NCI-H524 treated with DMSO at 0.1 percent for 48 hours (cell line): ENCODE data around the gene ROMO1.
"Not testable (repeated sequence)": the region's sequence is repeated elsewhere in the genome, so short reads cannot be mapped to it uniquely, and the experiment has no call there.

Source experiments
- DNase-seq: peaks from one replicate; lab custom pipeline; 2025; lab: John Stamatoyannopoulos, UW

Gene ROMO1

DNA sequence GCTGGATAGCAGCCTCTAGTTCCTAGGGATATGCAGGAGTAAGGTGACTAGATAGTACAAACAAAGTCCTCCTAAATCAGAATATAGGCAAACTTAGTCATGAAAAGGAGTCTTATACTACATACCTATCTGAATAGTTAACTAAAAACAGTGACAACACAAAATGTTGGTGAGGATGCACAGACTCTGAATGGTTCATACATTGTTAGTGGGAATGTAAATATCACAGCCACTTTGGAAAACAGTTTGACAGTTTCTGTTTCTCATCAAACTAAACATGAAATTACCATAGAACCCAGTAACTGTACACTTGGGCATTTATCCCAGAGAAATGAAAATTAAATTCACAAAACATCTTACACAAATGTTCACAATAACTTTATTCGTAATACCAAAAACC is 17.2 kb upstream of the ROMO1 start:
- no peak for DNase-seq

DNA sequence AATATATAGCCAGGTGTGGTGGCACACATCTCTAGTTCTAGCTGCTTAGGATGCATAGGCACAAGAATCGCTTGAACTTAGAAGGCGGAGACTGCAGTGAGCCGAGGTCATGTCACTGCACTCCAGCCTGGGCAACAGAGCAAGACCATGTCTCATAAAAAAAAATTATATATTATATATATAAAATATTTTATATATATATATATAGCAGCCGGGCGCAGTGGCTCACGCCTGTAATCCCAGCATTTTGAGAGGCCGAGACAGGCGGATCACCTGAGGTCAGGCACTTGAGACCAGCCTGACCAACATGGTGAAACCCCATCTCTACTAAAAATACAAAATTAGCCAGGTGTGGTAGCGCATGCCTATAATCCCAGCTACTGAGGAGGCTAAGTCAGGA is 13.8 kb upstream of the ROMO1 start:
- DNase-seq: not testable (repeated sequence)

DNA sequence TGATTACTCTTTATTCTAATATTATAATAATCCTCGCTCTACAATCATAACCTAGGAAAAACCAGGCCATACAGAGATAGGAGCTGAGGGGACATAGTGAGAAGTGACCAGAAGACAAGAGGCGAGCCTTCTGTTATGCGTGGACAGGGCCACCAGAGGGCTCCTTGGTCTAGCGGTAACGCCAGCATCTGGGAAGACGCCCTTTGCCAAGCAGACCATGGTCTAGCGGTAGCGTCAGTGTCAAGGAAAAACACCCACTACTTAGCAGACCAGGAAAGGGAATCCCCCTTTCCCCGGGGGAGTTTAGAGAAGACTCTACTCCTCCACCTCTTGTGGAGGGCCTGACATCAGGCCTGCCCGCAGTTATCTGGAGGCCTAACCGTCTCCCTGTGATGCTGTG is 12.3 kb upstream of the ROMO1 start:
- DNase-seq: not testable (repeated sequence)

DNA sequence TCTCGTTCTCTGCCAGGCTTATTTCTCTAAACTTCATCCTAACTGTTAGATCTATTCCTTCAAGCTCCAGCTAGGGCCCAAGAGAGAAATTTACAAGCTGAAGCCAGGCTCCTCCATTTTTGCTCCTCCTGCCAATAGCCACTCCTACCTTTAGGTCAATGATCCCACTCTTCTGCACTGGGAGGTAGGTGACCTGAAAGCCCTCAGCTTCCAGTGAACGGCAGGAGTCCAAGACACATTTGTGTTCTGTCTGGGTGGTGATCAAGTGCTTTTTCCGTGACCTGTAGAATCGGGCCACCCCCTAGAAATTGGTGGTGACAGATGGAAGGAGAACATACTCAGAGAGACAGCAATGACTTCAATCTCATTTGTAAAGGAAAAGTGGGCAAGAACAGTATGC is 8.9 kb upstream of the ROMO1 start:
- no peak for DNase-seq

DNA sequence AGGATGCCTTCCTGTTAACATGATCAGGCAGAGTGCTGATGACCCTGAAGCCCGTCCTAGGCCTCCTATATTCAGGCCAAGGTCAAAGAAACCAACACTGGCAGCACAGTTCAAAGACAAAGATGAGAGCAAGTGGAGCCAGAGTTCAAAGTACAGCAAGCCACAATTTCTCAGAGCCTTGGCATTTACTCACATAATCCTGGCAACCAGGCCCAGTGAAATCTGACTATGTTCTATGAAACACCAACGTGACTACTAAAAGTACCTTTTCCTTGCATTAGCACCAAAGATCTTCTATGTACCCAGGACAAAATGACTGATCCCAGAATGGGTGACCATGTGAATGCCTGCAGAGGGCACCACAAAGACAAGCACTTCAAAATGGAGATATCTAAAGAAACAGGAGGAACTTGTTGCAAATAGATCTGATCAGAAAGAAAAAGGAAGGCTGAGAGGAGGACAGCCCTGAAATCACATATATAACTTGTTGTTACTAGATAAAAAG is 3.9 kb upstream of the ROMO1 start:
- no peak for DNase-seq

DNA sequence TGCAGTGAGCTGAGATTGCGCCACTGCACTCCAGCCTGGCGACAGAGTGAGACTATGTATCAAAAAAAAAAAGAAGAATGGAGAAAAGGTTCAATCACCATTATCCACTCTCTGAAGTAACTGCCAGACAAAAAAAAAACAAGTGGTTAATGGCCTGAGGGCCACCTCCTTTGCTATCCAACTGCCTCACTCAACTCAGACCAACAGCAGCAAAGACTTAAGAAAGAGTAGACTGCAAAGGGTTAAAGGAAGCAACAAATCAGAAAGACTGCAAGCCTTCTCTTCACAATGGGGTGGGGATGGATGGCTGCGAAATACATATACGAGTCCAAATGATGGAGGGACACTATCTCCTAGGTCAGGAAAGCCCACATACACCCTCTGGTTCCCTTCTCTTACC is 3.2 kb upstream of the ROMO1 start:
- DNase-seq: no peak

DNA sequence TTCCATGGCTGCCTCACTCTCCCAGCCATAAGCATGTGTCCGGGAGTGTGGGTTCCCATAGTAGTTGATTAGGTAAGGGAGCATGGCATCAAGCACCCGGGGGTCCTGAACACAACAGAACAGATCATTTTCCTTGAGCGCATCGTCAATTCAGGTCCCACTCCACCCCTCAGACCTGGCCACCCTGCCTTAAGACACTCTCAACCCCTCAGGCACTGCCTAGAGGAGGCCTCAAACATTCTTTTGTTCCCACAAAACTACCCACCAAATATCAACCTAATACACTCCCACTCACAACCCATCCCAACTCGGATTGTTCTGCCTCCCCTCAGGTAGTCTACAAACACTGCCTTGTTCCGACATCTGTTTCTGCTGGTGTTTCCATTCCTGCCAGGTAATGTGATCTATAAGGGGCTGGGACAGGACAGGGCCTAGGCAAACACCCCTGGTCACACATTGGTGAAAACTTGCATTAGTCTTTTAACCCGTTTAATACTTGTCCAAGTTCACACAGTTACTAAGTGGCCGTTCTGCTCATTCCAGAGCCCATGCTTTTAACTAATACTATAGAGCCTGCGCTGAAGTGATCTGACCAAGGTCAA is 1.4 kb upstream of the ROMO1 start:
- DNase-seq: no peak

DNA sequence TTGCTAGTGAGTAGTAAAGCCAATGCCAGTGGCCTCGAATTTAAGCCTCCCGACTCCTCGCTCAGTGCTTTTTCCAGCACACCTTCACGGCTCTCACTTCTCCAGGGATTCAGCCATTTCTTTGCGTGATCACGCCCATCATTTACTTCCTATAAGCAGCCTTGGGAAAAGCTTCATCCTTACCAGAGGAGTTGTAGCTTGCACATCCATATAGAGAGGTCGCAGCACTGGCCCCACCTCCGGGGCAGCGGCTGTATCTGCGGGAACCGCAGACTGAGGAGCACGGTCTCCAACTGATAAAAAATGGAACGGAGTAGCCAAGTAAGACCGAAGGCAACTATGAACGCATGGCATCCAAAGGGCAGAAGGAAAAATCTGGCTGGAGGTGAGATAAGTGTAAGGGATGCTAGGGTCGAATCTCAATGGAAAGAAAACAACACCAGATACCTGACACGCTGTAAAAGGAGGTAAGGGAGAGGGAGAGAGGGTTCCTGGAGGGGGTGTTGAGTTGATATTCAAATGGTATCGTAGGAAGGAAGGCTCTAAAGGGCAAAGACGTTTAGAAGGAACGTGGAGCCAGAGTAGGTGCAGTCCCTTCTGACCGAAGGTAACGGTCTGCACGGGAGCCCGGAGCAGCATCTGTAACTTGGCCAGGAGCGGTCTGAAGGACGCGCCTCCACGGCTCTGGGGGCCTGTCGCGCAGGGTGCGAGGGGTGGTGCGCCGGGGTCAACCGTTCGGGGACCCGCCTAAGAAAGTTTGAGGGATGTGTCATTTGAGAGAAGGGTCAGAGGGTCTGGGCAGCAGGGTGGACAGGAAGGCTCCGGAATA is 693 bp upstream of the ROMO1 start:
- DNase-seq: no peak

DNA sequence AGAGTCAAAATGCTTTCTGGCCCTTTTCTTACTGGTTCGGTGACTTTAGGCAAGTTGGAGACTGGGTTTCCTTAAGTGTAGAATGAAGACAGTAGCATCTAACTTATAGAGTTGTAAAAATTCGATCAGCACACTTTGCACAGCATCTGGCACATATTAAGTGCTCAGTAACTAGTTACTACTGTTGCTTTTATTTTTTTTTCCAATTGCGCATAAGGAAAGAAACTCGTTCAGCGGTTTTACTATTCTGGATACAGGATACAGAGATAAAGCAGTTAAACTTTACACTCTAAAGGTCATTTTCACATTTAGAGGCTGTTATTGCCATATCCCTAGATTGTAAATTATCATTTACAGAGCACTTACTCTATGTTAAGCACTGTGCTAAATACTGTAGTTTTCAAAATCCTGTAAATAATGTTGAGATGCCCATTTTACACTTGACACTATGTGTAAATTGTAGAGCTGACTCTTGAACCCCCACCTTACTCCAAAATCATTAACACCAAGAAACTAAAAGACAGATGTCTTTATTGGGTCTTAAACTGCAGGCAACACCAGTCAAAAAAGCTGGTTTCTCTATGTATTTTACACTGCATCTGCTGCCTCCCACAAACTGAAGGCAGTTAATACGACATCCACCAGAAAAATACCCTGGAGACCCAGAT is 886 bp downstream of the ROMO1 start:
- DNase-seq: no peak

DNA sequence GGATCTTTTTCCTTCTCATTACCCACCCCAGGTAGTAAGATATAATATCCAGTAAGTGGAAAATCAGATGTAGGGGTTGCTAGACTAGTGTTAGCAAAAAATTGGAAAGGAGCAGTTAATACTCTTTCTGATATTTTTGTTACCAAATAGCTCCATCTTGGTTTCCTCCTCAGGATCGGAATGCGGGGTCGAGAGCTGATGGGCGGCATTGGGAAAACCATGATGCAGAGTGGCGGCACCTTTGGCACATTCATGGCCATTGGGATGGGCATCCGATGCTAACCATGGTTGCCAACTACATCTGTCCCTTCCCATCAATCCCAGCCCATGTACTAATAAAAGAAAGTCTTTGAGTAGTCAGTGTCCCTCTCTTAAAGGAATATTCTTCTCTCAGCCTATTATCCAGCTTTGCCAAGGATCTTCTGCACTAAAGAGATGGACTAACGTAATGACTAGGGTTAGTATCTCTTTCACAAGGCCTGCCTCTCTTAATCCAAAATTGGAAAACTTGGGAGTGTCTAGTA is 1.5 kb downstream of the ROMO1 start:
- DNase-seq: no peak

DNA sequence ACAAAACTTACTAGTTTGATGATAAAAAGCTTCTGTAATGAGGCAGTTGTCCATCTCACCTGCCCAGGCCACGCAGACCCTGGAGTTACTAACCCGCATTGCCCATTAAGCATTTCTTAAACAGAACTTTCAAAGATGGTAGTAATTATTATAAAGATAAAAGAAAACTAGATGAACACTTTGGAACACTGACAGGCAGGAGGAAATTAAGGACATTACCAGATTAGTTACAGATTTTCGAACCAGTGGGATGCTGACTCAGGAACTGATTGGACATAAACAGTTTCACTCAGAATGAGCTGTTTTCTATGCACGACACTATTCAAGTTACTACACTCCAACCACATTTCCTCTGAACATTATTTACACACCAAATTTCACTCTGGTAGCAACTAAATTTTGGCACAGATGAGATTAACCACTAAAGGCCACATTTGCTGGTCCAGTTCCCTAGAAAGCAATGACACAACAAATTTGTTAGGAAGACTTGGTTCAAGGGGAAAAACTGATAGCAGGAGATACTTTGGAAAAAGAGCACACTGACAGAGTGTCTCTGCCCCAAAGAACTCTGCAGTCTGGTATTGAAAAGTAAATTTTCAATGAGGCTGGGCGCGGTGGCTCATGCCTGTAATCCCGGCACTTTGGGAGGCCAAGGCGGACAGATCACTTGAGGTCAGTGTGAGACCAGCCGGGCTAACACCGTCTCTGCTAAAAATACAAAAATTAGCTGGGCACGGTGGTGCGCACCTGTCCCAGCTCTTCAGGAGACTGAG is 3.0 kb downstream of the ROMO1 start:
- DNase-seq: no peak

DNA sequence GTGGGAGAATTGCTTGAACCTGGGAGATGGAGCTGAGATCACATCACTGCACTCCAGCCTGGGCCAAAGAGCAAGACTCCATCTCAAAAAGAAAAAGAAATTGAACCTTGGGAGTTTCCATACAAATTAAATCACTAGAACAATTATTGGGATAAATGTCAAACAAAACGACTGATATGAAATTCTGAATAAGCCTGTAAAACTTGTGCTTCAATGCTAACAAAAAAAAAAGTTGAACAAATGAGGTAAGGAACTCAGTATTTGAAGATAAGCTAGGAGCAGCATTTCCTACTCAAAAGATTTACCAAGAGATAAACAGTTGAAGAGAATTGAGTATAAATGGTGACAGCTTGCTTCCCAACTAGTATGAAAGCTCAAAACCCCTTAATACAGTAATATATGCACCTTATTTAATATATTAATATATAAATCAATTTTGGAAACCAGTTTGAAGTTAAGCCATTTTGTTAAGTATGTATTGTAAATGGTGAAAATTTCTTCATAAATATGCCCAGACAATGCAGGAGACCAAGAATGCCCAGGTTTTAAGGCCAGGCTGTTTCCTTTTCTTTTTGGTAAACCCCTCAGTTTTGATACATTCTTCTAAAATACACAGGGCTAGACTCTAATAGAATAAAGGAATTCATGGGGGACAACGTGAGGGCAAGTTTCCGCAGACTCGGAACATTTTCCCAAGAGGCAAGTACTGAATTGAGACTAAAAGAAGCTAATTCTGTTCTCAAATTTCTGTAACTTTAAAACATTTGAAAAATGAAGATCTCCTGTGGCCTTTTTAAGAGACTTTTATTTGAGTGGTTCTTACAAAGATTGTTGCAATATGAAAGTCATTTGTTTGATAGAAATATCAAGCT is 3.9 kb downstream of the ROMO1 start:
- DNase-seq: no peak

DNA sequence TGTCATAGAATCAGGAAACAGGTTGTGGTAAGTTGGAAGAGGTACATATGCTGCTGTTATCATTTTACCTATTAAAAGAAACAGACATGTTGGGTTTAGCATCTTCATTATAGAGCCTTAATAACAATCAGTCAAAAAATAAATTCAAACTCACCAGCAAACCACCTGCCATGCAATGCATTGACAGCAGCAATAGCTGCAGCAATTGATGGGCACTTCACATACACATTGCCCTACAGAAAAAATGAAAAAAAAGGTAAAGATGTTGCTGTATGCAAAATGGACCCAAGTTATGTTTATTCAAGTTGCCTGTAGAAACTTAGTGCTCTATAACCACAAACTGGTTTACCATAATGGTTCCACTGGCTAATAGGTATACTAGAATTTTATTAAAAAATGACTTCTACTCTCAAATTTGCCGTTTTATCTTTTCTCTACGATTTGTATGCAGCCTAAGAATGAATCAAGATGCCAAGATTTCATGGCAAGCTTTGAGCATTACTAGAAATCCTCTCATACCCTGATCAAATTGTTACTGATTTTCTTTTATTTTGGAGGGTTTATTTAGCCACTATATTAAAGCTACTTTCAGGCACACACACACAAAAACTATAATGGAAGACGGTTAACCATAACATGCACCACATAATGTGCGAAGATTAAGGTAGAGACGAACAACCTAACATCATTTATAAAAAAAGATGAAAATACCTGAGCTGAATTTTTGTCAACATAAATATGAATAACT is 5.5 kb downstream of the ROMO1 start:
- no peak for DNase-seq

DNA sequence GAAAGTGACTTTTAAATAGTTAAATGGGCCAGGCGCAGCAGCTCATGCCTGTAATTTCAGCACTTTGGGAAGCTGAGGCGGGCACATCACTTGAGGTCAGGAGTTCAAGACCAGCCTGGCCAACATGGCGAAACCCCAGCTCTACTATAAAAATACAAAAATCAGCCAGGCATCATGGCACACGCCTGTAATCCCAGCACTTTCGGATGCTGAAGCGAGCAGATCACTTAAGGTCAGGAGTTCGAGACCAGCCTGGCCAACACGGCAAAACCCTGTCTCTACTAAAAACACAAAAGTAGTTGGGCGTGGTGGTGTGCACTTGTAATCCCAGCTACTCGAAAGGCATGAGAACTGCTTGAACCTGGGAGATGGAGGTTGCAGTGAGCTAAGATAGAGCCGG is 6.7 kb downstream of the ROMO1 start:
- DNase-seq: not testable (repeated sequence)

DNA sequence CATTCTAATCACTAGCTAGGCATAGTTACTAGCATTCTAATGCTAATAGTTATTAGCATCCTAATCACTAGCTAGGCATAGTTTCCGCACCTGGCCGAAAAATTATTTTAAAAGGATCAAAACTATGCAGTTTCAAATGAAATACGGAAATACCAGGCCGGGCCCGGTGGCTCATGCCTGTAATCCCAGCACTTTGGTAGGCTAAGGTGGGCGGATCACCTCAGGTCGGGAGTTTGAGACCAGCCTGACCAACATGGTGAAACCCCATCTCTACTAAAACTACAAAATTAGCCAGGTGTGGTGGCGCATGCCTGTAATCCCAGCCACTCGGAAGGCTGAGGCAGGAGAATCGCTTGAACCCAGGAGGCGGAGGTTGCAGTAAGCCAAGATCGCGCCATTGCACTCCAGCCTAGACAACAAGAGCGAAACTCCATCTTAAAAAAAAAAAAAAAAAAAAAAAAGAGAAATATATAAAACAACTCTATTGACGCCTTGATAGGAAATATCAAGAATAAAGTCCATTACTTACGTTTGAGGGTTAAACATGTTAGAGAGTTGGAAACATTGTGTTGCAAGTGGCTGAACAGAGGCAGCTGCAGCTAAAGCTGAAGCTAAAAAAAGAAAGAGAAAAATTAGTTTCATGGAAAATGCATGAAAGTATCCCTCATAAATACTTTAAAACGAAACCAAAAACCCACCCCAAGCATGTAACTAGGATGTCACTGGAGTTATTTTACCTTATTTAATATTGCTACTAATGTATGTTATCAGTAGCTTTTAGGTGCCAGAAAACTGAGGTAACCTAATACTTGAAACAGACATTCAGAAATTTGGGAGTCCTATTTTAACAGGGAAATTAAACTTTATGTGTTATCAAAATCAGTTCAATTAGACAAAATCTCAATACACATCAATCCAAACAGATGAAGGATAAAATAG is 7.7 kb downstream of the ROMO1 start:
- not testable (repeated sequence) for DNase-seq

DNA sequence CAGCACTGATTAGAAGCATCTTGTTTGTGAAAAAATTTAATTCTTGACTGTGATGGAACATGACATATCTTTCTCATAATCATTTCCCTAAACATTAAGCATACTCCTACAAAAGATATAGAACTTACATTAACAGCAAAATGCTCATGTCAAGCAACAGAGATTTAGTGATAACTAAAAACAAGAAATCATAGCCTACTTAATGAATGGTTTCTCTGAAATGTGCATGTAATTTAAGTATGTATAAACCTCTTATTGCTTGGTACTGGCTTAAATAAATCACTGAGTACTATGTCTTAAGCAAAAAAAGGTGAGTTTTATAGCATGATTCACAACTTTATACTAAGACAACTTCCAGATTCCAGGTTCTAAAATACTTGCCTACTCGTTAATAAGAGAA is 9.3 kb downstream of the ROMO1 start:
- DNase-seq: no peak

DNA sequence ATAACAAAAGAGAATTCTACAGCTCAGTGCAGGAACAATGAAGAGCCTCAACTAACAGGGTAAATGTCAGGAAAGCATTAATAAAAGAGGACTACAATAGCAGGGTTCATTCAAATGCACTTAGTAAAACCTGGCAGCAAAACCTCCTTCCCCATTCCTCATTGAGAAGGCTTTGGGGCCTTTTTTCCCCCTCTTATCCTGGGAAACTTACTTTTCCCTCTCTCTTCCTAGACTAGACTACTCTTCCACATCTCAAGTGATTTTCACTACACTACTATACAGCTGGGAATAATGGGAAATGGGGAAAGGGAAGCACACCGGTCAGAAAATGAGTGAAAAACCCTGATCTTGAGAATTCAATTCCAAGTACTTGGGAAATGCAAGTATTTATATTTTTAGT is 10.1 kb downstream of the ROMO1 start:
- DNase-seq: no peak

DNA sequence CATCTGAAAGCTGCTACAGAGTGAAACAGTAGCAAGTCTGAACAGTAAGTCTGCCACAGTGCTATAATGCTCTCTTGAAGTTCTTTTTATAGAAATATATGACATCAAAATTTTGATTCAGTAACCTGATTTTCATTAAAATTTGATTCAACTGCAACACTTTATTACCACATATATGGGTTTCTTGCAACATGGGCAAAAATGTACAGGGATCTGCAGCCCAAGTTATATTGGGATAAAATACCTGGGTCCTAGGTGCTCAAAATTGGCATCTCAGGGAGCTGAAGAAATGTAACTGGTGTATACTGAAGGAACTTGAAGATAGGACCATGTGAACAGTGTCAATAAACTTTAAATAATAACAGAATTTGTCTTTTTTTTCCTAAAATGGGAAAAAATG is 10.8 kb downstream of the ROMO1 start:
- no peak for DNase-seq

DNA sequence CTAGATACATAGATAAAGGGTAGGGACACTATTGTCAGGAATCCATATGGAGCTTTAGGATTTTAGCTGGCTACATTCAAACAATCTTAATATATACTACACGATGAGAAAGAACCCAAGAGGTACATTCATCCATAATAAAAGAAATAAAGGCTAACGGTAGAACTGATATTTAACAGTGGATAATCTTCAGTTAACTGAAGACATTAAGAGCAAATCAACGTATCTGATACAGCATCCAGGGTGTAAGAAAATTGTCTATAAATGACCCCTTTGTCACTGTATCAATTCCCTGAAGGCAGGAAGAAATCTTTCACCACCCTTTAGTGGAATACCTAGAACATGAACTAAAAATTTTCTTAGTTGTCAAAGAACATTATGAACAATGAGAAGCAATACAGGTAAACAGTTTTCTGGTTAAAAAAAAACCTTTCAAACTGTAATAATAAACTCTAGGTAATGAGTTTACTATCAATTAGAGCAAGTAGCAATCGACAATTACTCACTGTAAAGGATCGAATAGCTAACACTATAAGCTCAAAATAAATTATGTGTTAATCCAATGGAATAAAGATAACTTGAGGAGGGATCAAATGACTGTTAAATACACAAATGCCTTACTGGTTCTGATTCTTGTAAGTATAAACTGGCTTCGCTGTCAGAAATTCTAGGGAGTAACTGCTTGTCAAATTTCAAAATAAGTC is 11.8 kb downstream of the ROMO1 start:
- DNase-seq: no peak
